OCI-LY7 (cell line): Measurements from ENCODE around the gene PATJ. TPM values are rescaled to one million over a fixed set of nuclear protein-coding genes. Genes with fewer than 3 reads are reported as not detected.

ENCODE experiments used
- BruUV-seq: library from RNA; stranded (reverse); fragments of 400-500 nt; replicated peaks from 2 replicates; lab custom pipeline; 2021; lab: Mats Ljungman, UMichigan
- CTCF ChIA-PET: fragments of 300-600 bp; sonication (Branson Sonifier 250); formaldehyde crosslinking; loops from one replicate; lab custom pipeline; 2022; ENCODE audit warnings: antibody characterized with exemption; ENCODE audit not compliant: unreplicated experiment; lab: Charles Lee
- POLR2A ChIA-PET: fragments of 300-600 bp; sonication (Branson Sonifier 250); formaldehyde crosslinking; loops from one replicate; lab custom pipeline; 2022; ENCODE audit warnings: antibody characterized with exemption; lab: Charles Lee
- DNase-seq: peaks from one replicate; pipeline ENCODE4 v3.0.0-alpha.2; 2015; ENCODE audit warnings: low spot score
- H2AFZ ChIP-seq: fragments of 200-600 bp; sonication (generic), shearing (Covaris generic); 2 replicates; pipeline ENCODE4 v1.6.1; 2014; ENCODE audit warnings: mild to moderate bottlenecking, antibody characterized with exemption, low read length, moderate library complexity
- H3K27ac ChIP-seq: fragments of 200-600 bp; sonication (generic); 2 replicates; pipeline ENCODE4 v1.5.1; 2014; ENCODE audit warnings: mixed run types, low read depth, mild to moderate bottlenecking, moderate library complexity, low read length, inconsistent platforms; ENCODE audit not compliant: poor library complexity, severe bottlenecking
- H3K36me3 ChIP-seq: fragments of 200-600 bp; sonication (generic); 2 replicates; pipeline ENCODE4 v1.6.1; 2014; ENCODE audit warnings: mild to moderate bottlenecking, antibody characterized with exemption, low read length, moderate library complexity, mixed read lengths; ENCODE audit not compliant: insufficient read depth
- H3K4me1 ChIP-seq: fragments of 200-600 bp; sonication (generic); 2 replicates; pipeline ENCODE4 v1.5.1; 2014; ENCODE audit warnings: mild to moderate bottlenecking, low read length; ENCODE audit not compliant: insufficient read depth, poor library complexity, severe bottlenecking
- H3K4me2 ChIP-seq: fragments of 200-600 bp; sonication (generic); 2 replicates; pipeline ENCODE4 v1.6.1; 2014; ENCODE audit warnings: mild to moderate bottlenecking, low read length
- H3K4me3 ChIP-seq: fragments of 200-600 bp; sonication (generic); 2 replicates; pipeline ENCODE4 v1.5.1; 2014; ENCODE audit warnings: mild to moderate bottlenecking, low read depth, low read length; ENCODE audit not compliant: poor library complexity, severe bottlenecking
- H3K79me2 ChIP-seq: fragments of 200-600 bp; sonication (generic); 2 replicates; pipeline ENCODE4 v1.6.1; 2016; ENCODE audit warnings: low read depth, mild to moderate bottlenecking, low read length, moderate library complexity, mixed read lengths; ENCODE audit not compliant: insufficient read depth
- H3K9me2 ChIP-seq: fragments of 200-600 bp; sonication (generic); 2 replicates; pipeline ENCODE4 v1.6.1; 2016; ENCODE audit warnings: mild to moderate bottlenecking, low read length, mixed read lengths; ENCODE audit not compliant: insufficient read depth
- H3K9me3 ChIP-seq: fragments of 200-600 bp; sonication (generic); 2 replicates; pipeline ENCODE4 v1.6.1; 2014; ENCODE audit warnings: mild to moderate bottlenecking, mixed run types, low read length, mixed read lengths
- H4K20me1 ChIP-seq: fragments of 200-600 bp; sonication (generic); 2 replicates; pipeline ENCODE4 v1.6.1; 2014; ENCODE audit warnings: mild to moderate bottlenecking, antibody characterized with exemption, low read length, moderate library complexity, mixed read lengths; ENCODE audit not compliant: insufficient read depth
- EZH2phosphoT487 ChIP-seq: fragments of 200-600 bp; sonication (generic); IDR thresholded peaks from 2 replicates; pipeline ENCODE4 v1.6.1; 2018; ENCODE audit warnings: low read depth, borderline replicate concordance, mild to moderate bottlenecking, mixed run types, antibody characterized with exemption, low read length, moderate library complexity, mixed read lengths
- intact Hi-C: fragments of 100-400 bp; cut with micrococcal nuclease; formaldehyde crosslinking; loops from one replicate; pipeline ENCODE4 v1.10.0; 2022; ENCODE audit not compliant: unreplicated experiment
- total RNA-seq, 2 experiments: library from RNA; depleted of rRNA in 1 of 2; stranded (reverse); fragments of >200 nt in 1 of 2; shearing (Covaris generic) in 1 of 2; gene quantifications; 2 replicates each; pipeline ENCODE4 v1.2.3, GENCODE V29; 2014 to 2022
- TF ChIP-seq, protein P1 (sequence below): fragments of 200-600 bp; sonication (generic); conservative IDR thresholded peaks from 2 replicates; pipeline ENCODE4 v1.5.1; 2014; ENCODE audit warnings: mild to moderate bottlenecking, antibody characterized with exemption, low read length, moderate library complexity, mixed read lengths

PATJ gene
- total RNA-seq, 2 experiments from 2014 or later, result 0.95 to 4.0 TPM

GRCh38 chr1:62126579-62127290, 384.5 kb downstream of the PATJ start:
- no peaks in the 10 kb centered on the region for H3K4me1 ChIP-seq
- DNase-seq, result no peak
- H3K9me2 ChIP-seq, result no peaks in the 10 kb centered on the region
- no peak overlapping the region for H3K27ac ChIP-seq
- CTCF ChIA-PET, result no interaction called here
- no peaks in the 10 kb centered on the region for H4K20me1 ChIP-seq
- no peak overlapping the region for H3K4me3 ChIP-seq
- intact Hi-C loops, result no loop called here
- BruUV-seq, result no TSS peak
- TF ChIP-seq, protein P1, sequence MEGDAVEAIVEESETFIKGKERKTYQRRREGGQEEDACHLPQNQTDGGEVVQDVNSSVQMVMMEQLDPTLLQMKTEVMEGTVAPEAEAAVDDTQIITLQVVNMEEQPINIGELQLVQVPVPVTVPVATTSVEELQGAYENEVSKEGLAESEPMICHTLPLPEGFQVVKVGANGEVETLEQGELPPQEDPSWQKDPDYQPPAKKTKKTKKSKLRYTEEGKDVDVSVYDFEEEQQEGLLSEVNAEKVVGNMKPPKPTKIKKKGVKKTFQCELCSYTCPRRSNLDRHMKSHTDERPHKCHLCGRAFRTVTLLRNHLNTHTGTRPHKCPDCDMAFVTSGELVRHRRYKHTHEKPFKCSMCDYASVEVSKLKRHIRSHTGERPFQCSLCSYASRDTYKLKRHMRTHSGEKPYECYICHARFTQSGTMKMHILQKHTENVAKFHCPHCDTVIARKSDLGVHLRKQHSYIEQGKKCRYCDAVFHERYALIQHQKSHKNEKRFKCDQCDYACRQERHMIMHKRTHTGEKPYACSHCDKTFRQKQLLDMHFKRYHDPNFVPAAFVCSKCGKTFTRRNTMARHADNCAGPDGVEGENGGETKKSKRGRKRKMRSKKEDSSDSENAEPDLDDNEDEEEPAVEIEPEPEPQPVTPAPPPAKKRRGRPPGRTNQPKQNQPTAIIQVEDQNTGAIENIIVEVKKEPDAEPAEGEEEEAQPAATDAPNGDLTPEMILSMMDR, result no peak
- TF ChIP-seq EZH2phosphoT487, result no peak
- H3K9me3 ChIP-seq, result no peaks in the 10 kb centered on the region
- no peak overlapping the region for H3K4me2 ChIP-seq
- H3K36me3 ChIP-seq, result no peaks in the 10 kb centered on the region
- H3K79me2 ChIP-seq, result no peaks in the 10 kb centered on the region
- no peak overlapping the region for H2AFZ ChIP-seq
- POLR2A ChIA-PET, result no interaction called here

DNA sequence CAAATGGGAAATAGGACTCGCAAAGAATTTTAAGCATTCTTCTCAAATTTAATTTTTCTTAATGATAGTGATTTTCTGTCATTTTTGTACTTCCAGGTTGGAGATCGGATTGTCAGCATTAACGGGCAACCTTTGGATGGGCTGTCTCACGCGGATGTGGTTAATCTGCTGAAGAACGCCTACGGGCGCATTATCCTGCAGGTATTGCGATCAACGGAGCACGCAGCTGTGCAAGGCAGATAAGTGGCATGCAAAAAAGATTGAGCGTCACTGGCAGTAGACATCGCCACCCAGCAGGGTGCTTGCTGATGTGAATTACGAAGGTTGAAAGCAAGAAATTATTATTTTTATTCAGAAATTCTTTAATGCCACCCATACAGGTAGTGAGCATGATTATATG, 386.5 kb downstream of the PATJ start:
- ChIA-PET POLR2A (no interaction called here), CTCF (no interaction called here)
- Histone ChIP-seq H3K4me2 (no peak overlapping the region), H3K9me2 (no peaks in the 10 kb centered on the region), H3K27ac (no peak overlapping the region), H3K36me3 (no peaks in the 10 kb centered on the region), H3K4me3 (no peak overlapping the region), H4K20me1 (no peaks in the 10 kb centered on the region), H3K4me1 (no peaks in the 10 kb centered on the region), H2AFZ (no peak overlapping the region), H3K79me2 (no peaks in the 10 kb centered on the region), H3K9me3 (no peaks in the 10 kb centered on the region)
- DNase-seq, result no peak
- TF ChIP-seq, protein P1, result no peak
- TF ChIP-seq EZH2phosphoT487, result no peak
- intact Hi-C loops, result no loop called here
- no TSS peak for BruUV-seq

GRCh38 chr1:62131093-62131725, 388.9 kb downstream of the PATJ start:
- Histone ChIP-seq H3K9me3 (no peaks in the 10 kb centered on the region), H3K79me2 (no peaks in the 10 kb centered on the region), H3K9me2 (no peaks in the 10 kb centered on the region), H3K4me3 (no peak overlapping the region), H4K20me1 (no peaks in the 10 kb centered on the region), H3K36me3 (no peaks in the 10 kb centered on the region), H2AFZ (no peak overlapping the region), H3K4me1 (no peaks in the 10 kb centered on the region), H3K4me2 (no peak overlapping the region), H3K27ac (no peak overlapping the region)
- DNase-seq, result peak; percentile 59
- BruUV-seq, result no TSS peak
- POLR2A ChIA-PET, result no interaction called here
- intact Hi-C loops, result loop anchor here (1.0 kb wide), 1 partner anchor 49 kb away; no protein-coding TSS in a partner anchor
- TF ChIP-seq, protein P1, result peak; percentile 87
- no peak for TF ChIP-seq EZH2phosphoT487
- CTCF ChIA-PET, result interaction anchor here (1.3 kb wide), 1 partner anchor 13 kb away, joined by 4 read pairs; no protein-coding TSS in a partner anchor
